ENCODE results near the gene ARHGEF2. TPM values are rescaled to one million over a fixed set of nuclear protein-coding genes. Genes with fewer than 3 reads are reported as not detected.
A peak's percentile ranks its signal among the peaks of the same experiment; 100 is the strongest.
"Not testable (repeated sequence)": the region's sequence is repeated elsewhere in the genome, so short reads cannot be mapped to it uniquely, and the experiment has no call there.

The ARHGEF2 gene
- total and polyA plus RNA-seq, 11 donors, result 23.9 to 98.6 (median 57.0) TPM

DNA sequence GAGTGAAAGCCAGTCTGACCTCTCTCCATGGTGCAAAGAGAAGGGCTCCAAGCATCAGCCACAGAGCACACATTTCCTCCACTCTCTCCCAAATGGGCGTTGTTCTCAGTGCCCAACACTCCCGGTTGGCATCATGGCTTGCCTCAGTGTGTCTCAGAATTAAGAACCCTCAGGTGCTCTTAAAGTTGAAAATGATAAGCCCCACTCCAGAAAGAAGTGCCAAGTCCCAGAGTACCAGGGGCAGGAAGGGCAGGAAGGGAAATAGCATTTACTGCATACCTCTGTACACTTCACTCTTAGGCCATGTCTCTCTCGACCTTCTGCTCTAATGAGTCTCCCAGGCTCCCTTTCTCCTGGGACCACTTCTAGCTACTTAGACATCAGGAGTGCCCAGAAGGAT is 15.2 kb upstream of the ARHGEF2 start:
- Histone ChIP-seq H3K9me3 (no peaks in the 10 kb centered on the region), H3K4me3 (no peak overlapping the region), H3K4me1 (peaks cover 0 to 34% (median 13%) of the 10 kb centered on the region in 12 donors), H3K27me3 (no peaks in the 10 kb centered on the region), H3K27ac (no peak overlapping the region), H3K36me3 (no peaks in the 10 kb centered on the region)
- ATAC-seq, result no peak
- 73 to 81% (median 77%) methylated on average over 3 of the region's 3 CpGs for WGBS, 4 donors
- no peak for TF ChIP-seq POLR2A (IDR thresholded peaks at IDR 0.05)
- TF ChIP-seq, protein P1, sequence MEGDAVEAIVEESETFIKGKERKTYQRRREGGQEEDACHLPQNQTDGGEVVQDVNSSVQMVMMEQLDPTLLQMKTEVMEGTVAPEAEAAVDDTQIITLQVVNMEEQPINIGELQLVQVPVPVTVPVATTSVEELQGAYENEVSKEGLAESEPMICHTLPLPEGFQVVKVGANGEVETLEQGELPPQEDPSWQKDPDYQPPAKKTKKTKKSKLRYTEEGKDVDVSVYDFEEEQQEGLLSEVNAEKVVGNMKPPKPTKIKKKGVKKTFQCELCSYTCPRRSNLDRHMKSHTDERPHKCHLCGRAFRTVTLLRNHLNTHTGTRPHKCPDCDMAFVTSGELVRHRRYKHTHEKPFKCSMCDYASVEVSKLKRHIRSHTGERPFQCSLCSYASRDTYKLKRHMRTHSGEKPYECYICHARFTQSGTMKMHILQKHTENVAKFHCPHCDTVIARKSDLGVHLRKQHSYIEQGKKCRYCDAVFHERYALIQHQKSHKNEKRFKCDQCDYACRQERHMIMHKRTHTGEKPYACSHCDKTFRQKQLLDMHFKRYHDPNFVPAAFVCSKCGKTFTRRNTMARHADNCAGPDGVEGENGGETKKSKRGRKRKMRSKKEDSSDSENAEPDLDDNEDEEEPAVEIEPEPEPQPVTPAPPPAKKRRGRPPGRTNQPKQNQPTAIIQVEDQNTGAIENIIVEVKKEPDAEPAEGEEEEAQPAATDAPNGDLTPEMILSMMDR (IDR thresholded peaks at IDR 0.05), result no peak
- intact Hi-C loops (cut with DNase I), result no loop called here
- no peak for DNase-seq

DNA sequence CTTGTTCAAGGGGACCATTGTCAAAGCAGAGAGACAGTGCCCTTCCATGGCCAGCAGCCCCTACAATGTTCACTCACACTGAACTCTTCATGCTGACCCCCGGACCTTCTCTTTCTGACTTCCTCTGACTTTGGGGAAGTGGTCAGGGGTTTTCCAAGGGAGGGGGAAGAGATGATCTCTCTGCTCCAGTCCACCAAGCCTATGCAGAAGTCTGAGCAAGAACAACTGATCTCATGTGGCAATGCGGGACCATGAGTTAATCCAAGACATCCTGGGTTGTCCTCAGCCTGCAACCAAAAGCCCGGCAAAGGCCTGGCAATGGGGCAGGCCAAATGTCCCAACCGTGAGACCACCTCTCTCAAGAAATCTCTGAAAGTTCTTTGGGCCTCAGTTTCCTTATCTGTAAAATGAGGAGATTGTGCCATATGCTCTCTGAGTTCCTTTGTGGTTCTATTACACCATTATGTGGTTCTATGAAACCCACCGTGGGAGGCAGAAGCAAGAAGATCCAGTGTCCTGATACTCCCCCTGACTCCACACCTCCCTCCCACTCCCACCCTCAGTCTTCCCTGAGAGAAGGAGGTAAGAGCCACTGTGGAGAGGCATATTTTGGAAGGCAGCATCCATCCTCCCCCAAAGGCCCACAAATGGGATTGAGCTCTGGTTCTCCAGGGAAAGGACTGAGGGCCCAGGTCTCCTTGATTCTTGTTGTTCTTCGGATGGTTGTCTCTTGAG is 11.8 kb upstream of the ARHGEF2 start:
- intact Hi-C loops (cut with DNase I), result loop anchor here in 1 of 10 donors (2.0 kb wide), 1 partner anchor 51 kb away; no protein-coding TSS in a partner anchor
- Histone ChIP-seq H3K36me3 (no peaks in the 10 kb centered on the region), H3K4me3 (peak overlapping the region in 1 of 12 donors; percentile 51), H3K27ac (peak overlapping the region in 4 of 12 donors; percentile 53 to 90 (median 59)), H3K4me1 (peaks cover 0 to 37% (median 9%) of the 10 kb centered on the region in 12 donors), H3K9me3 (no peaks in the 10 kb centered on the region), H3K27me3 (no peaks in the 10 kb centered on the region)
- TF ChIP-seq POLR2A (IDR thresholded peaks at IDR 0.05), result no peak
- TF ChIP-seq, protein P1 (IDR thresholded peaks at IDR 0.05), result no peak
- WGBS, 4 donors, result 76 to 87% (median 87%) methylated on average over 6 of the region's 6 CpGs
- ATAC-seq (peak; percentile 15 to 57 (median 42)), DNase-seq (peak in 2 of 5 donors; percentile 17 to 22)

DNA sequence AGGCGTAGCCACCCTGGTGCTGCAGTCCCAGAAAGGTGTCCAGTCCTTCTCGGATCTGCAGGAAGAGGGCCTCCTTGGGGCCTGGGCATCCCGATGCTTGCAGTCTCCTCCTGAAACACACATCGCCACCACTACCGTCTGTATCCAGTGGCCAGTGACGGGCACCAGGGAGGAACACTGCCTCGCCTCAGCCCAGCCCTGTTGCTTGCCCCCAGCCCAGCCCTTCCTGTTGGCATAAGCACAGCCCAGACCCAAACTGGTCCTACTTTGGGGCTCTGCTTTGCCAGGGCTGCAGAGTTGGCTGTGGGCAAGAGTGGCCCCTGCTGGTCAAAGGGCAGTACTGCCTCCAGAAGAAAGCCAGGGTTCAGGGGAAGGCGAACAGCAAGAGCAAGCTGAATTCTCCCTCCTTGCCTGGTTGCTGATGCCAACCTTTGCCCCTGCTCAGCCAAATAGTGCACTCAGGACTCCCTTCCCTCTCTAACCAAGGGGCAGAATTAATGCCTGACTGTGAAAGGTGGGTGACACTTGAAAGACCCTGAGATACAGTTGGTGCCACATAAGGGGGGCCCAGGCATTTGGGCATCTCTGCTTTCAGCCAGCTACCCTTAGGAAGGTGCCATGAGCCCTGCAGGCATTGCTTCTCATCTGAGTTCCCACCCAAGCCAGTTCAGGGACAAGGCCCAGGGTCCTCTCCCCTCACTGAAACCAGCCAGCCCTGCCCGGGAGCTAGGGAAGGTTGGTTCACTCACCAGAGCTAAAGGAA is 11.1 kb upstream of the ARHGEF2 start:
- intact Hi-C loops (cut with DNase I), result loop anchor here (1.0 to 10.0 kb wide), 5 partner anchors 27 to 135 kb away; partner anchors contain the start of genes GON4L (in 1 of the 10) and SYT11 (in 1 of the 10)
- H3K9me3 ChIP-seq, result no peaks in the 10 kb centered on the region
- H3K27me3 ChIP-seq, result no peaks in the 10 kb centered on the region
- TF ChIP-seq POLR2A (IDR thresholded peaks at IDR 0.05), result no peak
- TF ChIP-seq, protein P1 (IDR thresholded peaks at IDR 0.05), result peak; percentile 96 to 100 (median 98)
- DNase-seq (peak; percentile 75 to 88 (median 78)), ATAC-seq (peak; percentile 83 to 94 (median 92))
- peak overlapping the region in 10 of 12 donors; percentile 25 to 62 (median 48) for H3K4me3 ChIP-seq
- peak overlapping the region in 10 of 12 donors; percentile 12 to 90 (median 55) for H3K27ac ChIP-seq
- H3K36me3 ChIP-seq, result no peaks in the 10 kb centered on the region
- H3K4me1 ChIP-seq, result peaks cover 0 to 37% (median 10%) of the 10 kb centered on the region in 12 donors
- WGBS, 4 donors, result 22 to 28% (median 25%) methylated on average over 4 to 9 of the region's 9 CpGs

DNA sequence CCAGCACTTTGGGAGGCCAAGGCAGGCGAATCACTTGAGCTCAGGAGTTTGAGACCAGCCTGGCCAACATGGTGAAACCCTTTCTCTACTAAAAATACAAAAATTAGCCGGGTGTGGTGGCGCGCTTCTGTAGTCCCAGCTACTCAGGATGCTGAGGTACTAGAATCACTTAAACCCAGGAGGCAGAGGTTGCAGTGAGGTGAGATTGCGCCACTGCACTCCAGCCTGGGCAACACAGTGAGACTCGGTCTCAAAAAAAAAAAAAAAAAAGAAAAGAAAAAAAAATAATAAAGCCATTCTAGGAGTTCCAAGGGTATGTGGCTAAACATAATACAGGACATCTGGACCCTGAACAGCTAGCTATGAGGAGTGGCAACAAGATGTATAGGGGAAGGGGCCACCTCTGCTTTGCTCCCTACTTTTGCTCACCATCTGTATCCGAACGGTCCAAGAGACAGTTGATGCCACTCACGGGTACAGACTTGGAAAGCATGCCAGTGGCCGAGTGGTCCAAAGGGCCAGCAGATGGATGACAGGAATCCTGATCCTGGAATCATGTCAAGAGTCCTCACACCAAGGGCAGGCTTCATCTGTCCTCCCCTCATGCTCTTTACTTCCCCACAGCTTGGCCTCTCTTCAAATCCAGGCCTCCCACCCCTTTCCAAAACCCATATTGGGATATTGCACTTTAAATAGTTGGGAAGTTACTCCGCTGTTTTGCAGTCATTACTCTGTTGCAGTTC is 6.7 kb upstream of the ARHGEF2 start:
- 75 to 83% (median 75%) methylated on average over 11 of the region's 11 CpGs for WGBS, 4 donors
- not testable (repeated sequence) for ATAC-seq, H3K9me3 ChIP-seq, H3K36me3 ChIP-seq, DNase-seq, H3K4me3 ChIP-seq, H3K27me3 ChIP-seq
- Histone ChIP-seq H3K4me1 (peaks cover 9 to 64% (median 43%) of the 10 kb centered on the region in 12 donors), H3K27ac (peak overlapping the region in 6 of 12 donors; percentile 14 to 98 (median 98))
- intact Hi-C loops (cut with DNase I), result loop anchor here in 2 of 10 donors (2.0 to 10.0 kb wide), 2 partner anchors 20 to 130 kb away; partner anchors contain the start of genes GON4L (in 1 of the 2) and SYT11 (in 1 of the 2)
